Inflammatory macrophage (primary cell): ENCODE measurements around the gene LIN52.

ENCODE experiments used
- DNase-seq, 2 donors: peaks; one replicate each; pipeline ENCODE4 v3.0.0-alpha.2; 2020 to 2022

The LIN52 gene

DNA sequence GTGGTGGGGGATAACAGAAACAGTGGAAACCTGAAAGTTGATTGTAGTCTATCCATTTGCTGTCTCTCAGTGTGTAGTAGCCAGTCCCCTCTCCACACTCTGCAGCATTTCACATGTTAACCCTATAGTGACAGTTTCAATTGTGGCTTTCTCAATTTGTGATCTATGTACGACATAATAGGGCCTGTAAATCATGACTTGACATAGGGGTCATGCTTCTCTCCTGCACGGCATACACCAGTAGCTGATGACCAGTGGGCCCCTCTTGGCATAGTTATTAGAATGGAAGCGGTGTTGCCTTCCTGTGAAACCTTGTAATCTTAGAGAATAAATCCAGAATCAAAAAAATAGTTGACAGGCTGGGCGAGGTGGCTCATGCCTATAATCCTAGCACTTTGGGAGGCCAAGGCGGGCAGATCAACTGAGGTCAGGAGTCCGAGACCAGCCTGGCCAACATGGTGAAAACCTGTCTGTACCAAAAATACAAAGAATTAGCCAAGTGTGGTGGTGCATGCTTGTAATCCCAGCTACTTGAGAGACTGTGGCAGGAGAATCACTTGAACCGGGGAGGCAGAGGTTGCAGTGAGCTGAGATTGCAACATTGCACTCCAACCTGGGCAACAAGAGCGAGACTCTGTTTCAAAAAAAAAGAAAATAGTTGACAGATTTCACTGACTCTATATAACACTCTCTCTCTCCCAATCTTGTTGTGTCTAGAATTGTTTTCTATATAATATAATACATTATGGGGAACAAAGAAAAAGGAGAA lies 109.9 kb downstream of the LIN52 start:
- no peak for DNase-seq

GRCh38 chr14:74195623-74196022 lies 110.9 kb downstream of the LIN52 start:
- no peak for DNase-seq

- no peak for DNase-seq
These were observed 113.9 kb downstream of the LIN52 start for GRCh38 chr14:74198441-74199234.

GRCh38 chr14:74202113-74202512 lies 117.4 kb downstream of the LIN52 start:
- DNase-seq, result no peak

- DNase-seq, result no peak
These were observed 118.9 kb downstream of the LIN52 start for GRCh38 chr14:74203639-74204038.

DNA sequence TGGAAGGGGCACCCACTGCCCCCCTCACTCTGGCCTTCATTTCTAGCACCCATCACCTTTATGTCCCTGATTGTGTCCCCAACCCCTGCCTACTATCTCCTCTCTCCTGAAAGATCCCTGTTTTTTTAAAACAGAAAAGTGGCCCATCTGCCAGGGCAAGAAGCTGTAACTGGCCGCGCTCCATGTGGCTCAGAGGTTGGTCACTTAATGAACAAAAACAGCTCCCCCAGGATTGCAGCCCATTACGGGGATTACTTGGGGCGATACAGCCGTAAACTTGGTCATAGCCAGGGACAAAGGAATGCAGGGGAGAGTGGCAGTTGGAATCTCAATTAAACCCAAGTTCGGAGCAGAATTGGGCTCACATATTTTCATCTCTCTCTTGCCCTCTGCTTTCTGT lies 119.7 kb downstream of the LIN52 start:
- no peak for DNase-seq

DNA sequence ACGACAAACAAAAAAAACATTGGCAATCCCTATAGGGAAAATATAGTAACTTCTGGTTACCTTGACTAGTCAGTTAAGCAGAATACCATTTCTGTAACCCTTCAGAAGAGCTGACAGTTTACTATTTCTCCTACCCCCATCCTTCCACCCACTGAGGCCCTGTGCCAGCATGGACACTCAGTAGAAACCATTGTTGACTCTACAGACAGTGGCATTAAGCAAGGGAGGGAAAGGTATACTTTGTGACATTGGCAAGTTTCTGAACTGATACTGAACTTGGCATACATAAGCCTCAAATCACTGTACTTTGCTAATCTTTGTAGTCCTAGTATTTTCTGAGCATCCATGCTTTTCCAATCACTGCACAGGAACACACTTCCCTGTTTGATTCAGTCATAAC lies 121.1 kb downstream of the LIN52 start:
- DNase-seq, result no peak

GRCh38 chr14:74207943-74208342 lies 123.2 kb downstream of the LIN52 start:
- peak in 1 of 2 donors; percentile 19 for DNase-seq

GRCh38 chr14:74208642-74209041 lies 123.9 kb downstream of the LIN52 start:
- no peak for DNase-seq

DNA sequence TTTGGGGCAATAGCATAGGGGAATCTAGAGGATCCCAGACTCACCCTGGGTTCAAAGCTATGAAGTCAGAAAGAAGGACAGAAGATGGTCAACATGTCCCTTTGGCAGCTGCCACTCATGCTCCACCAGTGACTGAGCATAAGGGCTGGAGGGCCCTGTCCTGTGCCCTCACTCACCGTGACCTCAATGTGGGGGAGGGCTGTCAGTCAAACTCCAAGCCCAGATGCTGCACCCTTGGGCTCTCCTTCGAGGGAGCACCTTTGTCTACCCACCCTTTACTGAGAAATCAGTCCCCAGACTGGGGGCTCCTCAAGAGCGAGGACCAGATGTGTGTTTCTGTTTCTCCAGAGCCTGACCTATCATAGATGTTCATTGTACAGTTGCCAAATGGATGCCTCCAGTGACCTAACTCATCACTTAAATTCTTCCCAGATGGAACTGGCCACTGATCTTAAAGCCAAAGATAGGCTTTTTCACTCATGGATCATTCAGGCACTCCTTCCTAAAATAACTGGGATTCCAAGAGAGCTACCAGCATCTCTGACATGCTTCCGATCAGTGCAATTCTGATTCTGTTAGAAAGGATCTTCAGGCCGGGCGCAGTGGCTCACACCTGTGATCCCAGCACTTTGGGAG lies 127.3 kb downstream of the LIN52 start:
- no peak for DNase-seq

GRCh38 chr14:74213907-74214803 lies 129.4 kb downstream of the LIN52 start:
- no peak for DNase-seq

- DNase-seq, result no peak
These were observed 131.9 kb downstream of the LIN52 start for GRCh38 chr14:74216671-74217070.

DNA sequence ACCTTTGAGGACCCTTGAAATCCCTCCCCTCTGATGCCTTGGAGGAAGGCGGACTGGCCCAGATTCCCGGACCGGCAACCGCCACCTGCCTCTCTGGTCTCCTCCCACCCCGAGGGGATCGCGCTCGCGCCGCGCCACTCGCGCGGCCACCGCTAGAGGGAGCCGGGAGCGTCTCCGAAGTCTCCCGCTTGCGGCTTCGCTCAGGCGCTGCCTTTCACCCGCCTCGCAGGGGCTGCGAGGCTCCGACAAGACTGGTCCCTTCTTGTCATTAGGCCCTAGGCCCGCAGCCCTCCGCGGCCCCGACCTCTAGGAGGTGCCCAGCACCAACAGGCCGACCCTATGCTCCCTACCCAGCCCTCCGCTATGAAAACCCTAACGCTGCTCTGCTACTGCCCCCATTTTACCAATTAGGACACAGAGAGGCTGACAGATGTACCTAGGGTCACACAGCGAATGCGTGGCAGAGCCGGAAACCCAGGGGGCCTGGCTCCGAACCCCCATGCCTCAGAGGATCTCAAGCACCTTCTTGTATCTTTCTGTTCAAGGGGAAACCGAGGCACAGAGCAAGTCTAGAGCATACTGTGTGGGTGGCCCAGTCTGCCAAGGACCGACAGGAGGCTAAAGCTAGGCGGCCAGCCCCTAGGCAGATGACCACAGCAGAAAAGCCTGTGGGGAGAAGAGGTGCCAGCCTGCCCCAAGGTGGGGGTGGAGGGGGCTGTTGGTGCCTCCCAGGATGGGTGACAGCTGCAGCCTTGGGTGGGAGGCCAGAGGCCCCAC lies 133.1 kb downstream of the LIN52 start:
- peak; percentile 64 to 69 for DNase-seq

DNA sequence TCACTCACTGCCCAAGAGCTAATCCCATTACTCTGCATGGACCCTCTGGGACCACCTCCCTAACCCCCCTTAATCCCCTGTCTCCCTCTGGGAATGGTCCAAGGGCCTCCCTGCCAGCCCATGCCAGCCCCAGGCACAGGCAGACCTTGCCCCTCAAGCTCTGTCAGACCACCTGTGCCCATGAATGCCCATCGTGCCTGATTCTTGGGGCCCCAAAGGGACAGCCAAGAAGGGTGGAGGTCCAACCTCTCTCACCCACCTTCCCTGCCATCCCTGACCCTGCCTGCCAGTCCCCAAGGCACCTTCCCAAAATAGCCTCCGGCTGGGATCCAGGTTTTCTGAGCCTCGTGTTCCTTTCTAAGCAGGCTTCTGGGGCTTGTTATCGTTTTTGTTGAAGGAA lies 133.7 kb downstream of the LIN52 start:
- no peak for DNase-seq

GRCh38 chr14:74219277-74220205 lies 134.8 kb downstream of the LIN52 start:
- no peak for DNase-seq

DNA sequence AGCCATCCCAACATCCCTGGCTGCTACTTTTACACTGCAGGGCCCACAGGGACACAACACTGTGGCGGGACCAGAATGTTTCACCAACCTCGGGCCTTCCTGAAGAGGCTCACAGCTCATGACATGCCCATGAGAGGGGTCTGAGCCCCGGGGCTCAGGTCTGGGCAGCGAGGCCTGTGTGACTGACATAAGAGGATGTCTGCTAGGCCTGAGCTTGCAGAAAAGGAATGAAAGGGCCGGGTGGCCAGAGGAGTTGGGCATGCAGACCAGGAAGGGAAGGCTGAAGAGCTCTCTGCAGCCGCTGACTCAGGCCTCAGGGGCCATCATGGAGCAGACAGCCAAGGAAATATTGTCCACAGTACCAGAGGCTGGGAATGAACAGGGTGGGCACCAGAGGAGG lies 136.2 kb downstream of the LIN52 start:
- DNase-seq, result no peak

DNA sequence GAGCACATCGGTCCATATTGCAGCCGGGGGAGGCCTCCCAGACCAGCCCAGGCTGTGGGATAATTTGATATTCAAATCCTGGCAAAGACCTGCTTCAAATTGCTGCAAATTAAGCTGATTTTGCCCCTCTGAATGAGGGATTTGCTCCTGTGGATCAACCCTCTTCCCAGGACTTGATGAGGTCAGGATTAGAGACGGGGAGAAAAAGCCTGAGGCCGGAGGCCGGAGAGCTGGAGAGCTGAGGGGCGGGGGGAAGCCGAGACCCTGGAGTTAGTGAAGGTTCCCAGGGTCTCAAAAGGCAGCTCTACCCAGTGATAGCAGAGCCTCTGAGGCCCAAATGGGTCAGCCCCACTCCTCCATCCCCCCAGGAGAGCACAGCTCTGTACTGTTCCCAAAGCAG lies 137.0 kb downstream of the LIN52 start:
- DNase-seq, result no peak

DNA sequence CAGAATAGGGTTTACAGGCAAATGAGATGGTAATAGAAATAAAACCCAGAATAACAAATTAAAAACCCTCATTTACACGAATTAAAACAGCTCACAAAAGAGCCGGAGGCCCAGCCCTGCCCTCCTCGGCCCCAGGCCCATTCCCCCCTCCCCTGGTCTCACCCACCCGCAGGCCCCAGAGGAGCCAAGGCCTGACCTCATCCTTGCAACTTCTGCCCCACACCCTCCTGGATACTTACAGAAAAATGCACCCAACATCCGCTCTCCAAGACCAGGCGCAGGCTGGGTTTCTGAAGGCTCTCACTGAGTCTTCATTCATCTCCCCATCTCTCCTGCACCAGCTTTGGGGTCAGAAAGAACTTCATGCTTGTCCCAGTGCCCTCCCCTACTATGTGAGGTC lies 138.3 kb downstream of the LIN52 start:
- no peak for DNase-seq

DNA sequence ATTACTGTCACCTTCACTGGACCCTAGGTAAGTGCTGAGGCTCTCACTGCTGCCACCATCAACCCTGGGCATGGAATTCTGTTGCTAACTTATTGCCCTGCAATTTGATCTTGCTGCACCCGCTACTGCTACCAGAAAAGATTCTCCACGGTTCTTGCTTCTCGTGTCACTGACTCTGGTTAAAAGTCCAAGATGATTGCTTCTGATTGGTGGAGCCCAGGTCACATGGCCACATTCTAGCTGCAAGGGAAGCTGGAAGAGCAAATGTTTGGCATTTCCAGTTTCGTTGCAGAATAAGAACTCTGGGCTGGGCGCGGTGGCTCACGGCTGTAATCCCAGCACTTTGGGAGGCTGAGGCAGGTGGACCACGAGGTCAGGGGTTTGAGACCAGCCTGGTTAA lies 147.0 kb downstream of the LIN52 start:
- DNase-seq, result no peak

DNA sequence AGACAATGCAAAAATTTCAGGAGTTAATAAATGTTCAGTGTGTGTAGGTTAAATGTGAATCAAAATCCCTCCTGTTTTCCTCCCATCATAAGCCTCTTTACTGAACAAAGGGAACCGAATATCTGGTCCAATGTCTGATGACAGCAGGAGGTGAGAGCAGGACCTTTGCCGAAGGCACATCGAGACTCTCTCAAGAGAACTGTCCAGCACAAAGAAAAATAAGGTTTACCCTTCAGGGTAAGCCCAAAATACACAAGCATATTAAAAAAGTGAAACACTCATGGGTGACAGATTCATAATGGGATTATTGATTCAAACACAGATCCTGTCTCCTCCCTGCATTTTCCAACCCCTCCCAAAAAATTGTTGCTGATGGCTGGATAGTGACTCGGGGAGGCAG lies 150.3 kb downstream of the LIN52 start:
- DNase-seq, result no peak

DNA sequence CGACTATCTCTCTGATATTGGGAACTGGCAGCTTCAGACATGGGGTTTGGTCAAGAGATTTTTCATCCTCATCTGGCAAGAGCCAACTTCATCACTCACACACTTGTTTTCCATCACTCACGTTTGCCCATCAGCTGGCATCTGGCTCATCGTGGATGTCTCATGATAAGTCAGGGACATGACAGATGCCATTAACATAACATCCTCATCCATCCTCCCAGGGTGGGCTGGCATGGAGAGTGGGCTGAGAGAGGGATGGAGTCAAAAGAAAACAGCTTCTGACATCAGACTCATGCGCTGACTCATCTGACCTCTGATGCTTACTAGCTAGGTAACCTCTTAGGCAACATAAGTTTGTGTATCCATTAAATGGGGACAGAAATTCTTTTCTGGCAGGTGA lies 152.7 kb downstream of the LIN52 start:
- no peak for DNase-seq
